Thyroid gland (tissue), 4 donors: ENCODE data around the gene STAT6.

ENCODE experiments used
- CTCF ChIP-seq, 6 experiments: fragments of 200-600 bp in 3 of 6; fragments of 450-650 bp in 3 of 6; sonication (generic) in 3 of 6; IDR thresholded peaks; one replicate each; pipeline ENCODE4 v1.5.1; 2016 to 2019; ENCODE audit warnings: antibody characterized with exemption in 6 of 6, mild to moderate bottlenecking in 2 of 6, inconsistent platforms in 1 of 6, moderate library complexity in 1 of 6
- POLR2A ChIP-seq, 2 donors: fragments of 450-650 bp; IDR thresholded peaks; one replicate each; pipeline ENCODE4 v1.6.1; 2017; ENCODE audit warnings: antibody characterized with exemption in 2 of 2, mild to moderate bottlenecking in 2 of 2, moderate library complexity in 1 of 2

DNA sequence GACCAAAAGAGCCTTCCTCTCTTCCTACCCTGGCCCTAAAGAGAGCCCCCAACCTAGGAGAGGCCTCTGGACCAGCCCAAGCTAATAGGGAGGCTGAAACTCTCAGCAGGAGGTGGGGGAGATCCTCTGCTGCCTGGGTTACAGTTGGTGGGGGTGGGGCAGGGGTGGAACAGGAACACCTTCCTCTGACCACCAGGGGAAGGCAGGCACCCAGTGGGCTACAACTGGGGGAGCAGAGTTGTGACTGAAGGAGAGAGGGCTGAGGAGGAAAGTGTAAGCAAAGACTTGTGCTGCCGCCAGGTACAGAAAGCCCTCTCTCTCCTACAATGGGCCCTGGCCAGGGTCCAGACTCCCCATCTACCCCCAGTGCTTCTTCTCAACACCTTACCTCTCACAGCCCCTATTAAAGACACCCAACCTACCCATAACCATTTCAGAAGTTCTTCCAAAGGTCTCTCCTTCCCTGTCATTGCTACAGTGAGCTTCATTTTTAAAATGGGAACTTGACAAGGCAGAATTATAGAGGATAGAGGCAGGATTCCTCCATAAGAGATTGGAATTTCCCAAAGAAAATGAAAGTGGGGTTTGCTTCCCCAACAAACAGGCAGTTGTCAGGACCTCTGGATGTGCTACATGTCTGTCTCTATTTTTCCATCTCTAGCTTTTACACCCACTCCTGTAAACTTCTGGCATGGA is 62.6 kb downstream of the STAT6 start:
- TF ChIP-seq CTCF (IDR thresholded peaks at IDR 0.05) (no peak), POLR2A (IDR thresholded peaks at IDR 0.05) (no peak)
